GM21717 (cell line): ENCODE results near the gene CORO2B.
A peak's percentile ranks its signal among the peaks of the same experiment; 100 is the strongest.

Experiments used
- ATAC-seq: cut with Tn5 transposase; IDR thresholded peaks from one replicate; pipeline ENCODE4 v1.9.1; 2021; ENCODE audit warnings: mild to moderate bottlenecking, moderate library complexity; ENCODE audit not compliant: unreplicated experiment

CORO2B gene

DNA sequence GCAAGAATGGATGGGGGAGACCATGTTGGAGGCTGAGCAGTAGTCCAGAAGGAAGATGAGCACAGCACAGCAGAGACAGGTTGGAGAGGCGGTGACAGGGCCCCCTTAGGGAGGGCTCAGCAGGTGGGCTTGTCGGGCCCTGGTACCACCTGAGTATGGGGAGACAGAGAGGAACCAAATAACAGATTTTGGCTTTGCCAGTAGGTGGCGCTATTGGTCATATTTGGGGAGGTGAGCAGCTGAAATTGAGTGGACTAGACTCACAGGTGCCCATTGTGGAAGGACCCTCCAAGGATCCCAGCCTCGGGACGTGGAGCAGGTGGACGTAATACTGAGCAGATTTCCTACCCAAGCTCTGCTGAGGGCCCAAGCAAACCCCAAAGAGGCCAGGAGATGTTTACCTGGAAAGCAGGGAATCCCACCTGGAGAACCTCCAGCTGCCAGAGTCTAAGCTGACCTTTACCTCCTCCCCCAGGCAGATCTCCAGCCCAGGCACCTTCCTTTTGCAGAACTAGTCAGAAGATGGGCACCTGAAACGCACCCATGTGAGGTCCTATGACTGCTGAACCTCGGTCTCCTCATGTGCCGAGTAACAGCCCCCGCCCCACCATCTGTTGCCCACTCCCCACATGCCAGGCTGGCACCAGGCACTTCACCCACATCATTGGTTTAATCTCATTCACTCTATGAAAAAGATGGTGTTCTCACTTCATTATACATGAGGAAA is 24.6 kb upstream of the CORO2B start:
- ATAC-seq, result no peak

DNA sequence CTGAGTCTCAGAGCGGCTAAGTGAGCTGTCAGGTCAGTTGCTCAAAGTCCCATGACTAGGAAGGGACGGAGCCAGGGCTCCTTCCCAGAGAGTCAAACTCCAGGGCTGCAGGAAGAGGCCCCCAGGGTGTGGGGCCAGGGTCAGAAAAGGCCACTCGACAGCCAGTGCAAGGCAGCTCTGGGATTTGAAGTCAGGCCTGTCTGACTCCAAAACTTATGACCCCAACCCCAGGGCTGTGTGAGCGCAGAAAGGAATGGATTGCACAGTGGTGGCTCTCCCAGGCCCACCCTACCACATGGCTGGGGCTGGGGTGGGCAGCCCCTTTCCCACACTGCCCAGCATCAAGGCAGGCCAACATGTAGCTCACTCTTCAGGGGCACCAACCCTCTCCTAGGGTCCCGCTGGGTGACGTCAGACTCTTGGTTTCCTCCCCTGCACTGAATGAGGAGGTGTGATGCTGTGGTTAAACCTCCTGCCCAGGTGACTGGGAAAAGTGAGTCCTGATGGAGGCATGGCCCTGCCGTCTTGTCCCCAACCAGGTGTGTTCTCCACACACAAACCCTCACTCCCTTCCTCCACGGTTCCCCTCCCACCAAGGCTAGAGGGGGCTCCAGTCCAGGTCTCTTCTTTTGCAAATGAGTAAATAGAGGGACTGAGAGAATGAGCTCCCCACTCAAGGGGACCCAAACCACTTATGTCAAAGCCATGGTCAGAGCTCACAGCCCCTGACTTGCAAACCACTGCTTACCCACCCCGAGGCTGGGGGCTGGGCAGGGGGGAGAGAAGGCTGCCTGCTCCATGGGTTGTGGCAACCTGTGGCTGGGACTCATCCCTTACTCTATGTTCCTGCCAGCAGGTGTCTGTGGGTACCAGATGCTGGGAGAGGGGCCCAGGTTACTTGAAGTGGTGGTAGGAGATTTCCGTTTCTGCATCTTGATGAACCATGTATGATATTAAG is 23.8 kb upstream of the CORO2B start:
- ATAC-seq, result no peak

DNA sequence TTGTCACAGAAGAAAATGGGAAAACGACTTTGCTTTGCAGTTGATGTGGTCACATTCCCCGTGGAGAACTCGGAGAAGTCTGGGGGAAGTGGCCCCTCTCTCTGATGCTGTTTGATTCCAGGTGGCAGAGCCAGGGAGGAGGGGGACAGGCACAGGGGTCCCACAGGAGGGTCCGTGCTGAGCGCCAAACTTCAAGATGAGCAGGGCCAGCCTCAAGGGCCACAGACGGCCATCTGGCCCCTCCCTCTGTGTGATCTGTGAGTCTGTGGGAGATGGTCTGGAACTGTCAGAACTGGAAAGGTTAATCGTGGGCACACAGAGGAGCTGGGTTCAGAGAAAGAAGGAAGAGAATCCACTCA is 23.1 kb upstream of the CORO2B start:
- ATAC-seq, result no peak

DNA sequence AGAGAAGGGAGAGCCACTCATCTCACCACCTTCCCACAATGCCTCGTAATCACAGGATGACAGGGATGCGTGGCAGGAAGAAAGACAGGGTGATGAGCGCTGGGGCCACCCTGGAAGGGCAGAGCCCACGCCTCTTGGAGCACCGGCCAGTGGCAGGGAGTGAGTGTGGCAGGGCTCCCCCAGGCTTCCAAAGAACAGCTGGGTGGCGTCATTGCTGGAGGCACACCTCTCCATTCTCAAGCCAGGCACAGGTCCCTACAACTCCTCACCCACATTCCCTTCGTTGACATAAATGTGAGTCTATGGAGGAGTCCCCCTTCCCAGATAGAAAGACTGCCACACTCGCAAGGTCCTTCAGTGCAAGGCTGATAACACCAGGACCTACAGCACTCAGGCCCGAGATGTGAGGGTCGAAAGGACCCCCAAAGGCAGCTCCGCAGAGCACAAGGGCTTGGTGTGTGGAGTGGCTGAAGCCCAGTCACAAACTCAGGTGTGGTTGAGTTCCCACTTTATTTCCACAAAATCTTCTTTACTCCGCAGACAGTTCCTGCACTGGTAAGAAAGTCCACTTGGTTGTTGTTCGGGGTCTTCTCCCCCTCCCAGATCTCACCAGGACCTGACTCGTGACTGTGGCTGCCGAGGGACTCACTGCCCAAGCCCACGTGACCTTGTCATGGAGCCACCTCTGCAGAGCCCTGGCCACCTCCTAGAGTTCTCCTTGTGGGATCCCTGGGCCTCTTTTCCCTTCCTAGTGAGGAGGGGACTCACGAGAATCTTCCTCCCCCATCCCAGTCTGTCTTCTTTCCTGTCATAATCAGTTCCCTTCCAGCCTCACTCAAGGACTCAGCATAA is 22.4 kb upstream of the CORO2B start:
- no peak for ATAC-seq

DNA sequence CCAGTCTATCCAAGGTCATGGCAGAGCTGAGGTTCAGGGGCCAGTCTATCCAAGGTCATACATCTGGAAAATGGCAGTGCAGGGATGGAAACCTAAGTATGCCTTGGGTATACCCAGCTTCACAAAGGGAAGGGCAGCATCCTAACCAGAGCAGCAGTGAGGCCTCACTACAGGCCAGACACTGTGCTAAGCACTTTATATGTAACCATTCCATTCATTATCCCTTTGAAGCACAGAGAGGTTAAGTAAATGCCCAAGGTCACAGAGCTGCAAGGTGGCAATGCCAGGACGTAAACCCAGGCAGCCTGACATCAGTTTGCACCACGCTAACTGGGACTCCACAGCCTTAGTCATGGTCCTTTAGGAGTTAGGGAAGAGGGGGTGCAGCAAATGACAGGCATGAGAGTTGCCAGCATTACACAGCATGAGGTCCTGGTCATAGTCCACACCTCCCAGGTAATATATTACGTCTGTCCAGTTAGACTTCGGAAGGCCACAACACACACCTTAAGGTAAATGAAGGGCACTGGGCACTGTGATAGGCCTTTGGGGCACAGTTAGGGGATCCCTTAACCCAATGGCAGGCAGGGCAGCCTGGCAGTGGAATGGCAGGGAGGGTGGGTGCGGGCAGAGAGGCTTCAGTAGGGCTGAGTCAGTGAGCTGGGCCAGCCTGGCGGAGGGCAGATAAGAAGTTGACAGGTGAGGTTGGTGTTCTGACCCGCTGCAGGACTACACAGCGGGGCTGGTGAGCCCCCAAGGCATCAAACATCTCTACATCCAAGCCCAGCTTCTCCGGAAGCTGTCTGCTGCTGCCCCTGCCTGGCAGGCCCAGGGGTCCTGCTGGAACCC is 21.1 kb upstream of the CORO2B start:
- ATAC-seq, result no peak

DNA sequence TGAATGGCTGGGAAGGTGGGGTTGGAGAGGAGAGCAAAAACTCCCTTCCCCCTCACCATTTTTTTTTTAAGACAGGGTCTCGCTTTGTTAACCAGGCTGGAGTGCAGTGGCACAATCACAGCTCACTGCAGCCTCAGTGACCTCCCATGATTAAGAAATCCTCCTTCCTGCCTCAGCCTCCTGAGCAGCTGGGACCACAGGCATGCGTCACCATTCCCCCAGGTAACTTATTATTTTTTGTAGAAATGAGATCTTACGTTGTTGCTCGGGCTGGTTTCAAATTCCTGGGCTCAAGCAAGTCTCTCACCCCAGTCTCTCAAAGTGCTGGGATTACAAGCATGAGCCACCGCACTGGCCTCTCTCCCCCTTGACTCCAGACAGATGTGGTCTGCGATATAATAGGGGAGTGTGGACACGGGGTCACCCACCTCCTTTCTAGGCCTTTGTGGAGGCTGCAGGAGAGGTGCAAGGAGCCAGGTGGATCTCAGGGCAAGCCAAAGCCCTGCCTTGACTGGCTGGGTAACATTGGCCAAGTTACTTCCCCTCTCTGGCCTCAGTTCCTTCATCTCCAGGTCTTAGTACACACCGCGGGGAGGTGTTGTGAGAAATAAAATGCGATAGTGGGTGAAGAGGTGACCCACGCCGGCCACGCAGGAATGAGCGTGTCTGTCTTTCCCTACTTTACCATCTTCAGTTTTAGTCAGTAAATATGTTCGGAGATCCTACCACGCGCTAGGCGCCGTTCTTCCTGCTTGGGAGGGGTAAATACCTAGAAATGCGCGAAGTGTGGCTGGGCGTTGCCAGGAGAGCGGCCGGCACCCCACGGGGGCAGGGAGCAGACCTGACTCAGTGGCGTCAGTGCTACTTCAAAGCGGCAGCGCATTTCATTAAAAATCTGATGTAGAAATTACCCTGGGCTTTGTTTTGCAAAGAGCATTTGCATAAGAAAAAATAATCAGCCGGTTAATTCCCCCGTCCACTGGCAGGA is 20.2 kb upstream of the CORO2B start:
- no peak for ATAC-seq

DNA sequence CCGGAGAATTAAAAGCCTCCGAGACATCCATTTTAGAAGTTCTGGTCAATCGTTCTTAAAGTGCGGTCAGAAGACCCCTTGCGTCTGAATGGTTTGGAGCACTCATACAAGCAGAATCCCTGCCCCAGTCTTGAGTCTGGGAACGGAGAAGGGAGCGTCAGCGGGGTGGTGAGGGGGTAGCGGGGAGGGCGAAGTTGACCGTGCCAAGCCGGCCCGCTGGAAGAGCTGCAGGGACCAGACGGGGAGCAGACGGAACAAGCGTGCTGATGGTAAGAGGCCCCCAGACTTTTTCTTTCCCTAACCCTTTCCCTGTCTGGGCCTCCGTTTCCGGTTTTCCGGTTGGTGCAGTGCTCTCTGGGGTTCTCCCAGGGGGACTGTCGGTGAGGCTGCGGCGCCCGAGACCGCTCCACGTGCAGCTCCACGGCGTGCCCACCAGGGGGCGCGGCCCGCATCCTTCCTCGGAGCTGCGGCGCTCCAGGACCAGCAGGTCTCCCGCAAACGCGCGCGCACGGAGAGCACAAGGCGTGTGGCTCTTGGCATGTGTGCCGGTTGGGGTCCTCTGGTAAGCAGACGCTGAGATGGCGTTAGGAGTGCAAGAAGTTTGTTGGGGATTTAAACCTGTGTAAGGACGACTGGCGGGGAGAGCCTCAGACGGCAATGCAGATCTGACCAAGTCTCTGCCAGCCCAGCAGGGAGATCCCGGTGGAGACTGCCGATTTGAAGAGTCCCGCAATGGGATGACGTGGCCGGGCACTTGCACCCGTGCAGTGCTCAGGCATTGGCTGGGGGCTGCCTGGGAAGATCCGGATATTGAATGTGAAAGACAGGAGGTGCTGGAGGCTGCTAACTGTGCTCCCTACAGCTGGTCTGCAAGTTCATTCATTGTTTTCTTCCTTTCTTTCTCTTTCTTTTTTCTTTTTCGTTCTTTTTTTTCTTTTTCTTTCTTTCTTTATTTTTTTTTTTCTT is 19.2 kb upstream of the CORO2B start:
- ATAC-seq, result peak; percentile 55

DNA sequence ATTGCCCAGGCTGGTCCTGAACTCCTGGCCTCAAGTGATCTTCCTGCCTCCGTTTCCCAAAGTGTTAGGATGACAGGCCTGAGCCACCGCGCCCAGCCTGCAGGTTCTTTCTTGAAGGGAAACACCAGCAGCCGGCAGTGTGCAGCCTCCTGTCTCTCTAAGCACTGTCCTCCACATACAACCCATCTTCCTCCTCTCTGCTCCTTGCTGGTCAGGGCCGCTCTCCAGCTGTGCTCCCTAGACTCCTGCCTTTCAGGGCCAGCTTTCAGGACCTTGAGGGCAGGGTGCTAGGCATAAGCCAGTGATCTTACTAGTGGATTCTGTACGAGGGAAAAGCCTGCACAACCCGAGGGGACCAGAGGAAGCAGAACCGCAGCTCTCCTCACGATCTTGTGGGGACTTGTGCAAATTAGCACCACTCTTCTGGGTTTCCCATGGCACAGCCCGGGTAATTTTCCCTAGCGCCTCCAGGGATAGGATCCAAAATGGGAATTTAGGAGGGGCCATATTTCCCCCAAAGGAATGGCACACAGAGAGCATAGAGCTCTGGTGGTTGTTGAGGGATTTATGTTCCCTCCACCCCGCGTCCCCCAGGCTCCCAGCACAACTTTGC is 18.2 kb upstream of the CORO2B start:
- no peak for ATAC-seq

DNA sequence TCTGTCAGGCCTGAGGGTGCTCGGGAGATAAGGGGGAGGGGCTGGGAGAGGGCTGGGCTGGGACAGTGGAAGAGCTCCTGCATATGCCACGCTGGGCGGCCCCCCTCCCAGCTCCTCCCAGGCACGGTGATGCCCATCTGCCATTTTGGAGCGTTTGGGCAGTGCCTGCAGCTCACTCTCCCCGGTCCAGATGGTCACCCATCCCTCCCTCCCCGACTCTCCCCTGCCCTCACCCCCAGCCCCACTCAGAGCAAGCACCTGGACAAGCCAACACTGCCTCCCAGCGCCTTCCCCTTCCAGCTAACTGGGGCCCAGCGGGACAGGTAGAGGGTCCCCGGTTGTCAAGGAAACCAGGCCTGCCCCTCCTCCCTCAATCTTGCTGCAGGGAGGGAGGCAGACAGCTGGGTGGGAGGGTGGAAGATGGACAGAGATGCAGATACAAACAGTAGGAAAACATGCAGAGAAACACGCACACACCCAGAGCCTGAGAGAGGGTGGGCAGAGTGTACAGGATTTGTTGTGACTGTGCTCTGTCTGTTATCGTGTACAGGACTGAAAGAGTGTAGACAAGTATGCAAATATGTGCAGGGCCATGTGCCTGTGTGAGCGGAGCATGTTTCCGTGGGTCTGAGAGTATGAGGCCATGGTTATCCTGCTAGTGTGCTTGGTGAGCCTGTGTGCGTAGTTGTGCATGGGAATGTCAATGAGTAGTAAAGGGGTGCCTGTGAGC is 17.5 kb upstream of the CORO2B start:
- no peak for ATAC-seq

DNA sequence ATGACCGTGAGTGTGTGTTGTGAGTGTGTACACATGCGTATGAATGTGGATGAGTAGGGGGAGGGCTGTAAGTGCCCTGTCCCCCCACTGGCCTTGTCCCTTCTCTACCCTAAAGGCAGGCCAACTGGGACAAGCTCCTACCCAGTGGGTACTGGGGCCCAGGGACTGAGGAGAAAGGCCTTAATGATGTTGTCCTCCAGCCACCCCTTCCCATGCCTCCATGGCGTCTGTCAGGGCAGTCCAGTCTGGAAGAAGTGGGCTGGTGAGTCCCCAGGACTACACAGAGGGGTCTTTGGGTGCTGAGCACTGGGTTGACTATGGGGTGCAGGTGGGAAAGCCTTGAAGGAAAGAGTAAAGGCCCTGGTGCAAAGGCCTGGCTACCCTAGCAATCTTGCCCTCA is 16.9 kb upstream of the CORO2B start:
- no peak for ATAC-seq

DNA sequence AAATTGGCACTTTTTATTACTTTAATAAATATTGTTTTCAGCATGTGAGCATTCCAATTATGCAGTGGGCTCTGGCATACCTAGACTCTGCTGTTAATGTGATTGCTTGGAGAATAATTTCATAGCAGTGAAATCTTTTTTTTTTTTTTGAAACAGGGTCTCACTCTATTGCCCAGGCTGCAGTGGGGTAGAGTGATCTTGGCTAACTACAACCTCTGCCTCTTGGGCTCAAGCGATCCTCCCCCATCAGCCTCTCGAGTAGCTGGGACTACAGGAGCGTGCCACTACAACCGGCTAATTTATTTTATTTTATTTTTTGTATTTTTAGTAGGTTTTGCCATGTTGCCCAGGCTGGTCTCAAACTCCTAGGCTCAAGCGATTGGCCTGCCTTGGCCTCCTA is 14.6 kb upstream of the CORO2B start:
- no peak for ATAC-seq

DNA sequence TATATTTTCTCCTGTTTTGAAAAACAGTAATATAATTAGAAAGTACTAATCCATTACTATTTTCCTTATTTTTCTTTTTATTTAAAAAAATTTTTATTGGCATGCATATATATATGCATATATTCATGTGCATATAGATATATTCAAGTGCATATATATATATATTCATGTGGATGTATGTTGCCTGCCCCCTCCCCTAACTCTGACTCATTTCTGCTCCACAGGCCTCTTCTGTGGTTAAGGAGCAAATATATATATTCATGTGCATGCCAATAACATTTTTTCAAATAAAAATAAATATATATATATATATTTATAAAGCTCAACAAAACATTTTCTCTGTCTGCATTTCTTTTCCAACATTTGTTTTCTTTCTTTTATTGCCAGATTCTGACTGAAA is 13.6 kb upstream of the CORO2B start:
- ATAC-seq, result no peak

DNA sequence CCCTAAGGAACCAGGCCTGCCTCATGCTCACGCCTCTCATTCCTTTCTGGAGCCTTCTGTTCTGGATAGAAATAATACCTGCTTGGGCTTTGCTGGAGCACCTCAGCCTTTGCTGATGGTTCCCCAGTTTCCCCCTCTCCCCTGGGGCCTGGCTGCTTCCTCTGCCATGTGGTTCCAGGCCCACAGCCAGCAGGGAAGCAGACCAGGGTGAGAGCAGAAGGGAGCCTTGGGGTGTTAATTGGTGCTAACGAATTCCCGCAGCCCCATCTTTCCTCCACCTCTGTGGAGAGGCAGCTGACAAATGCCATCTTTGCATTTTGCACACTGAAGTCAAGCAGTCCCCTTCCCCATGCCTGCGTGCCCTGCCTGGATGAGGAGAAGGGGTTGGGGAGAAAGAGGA is 13.1 kb upstream of the CORO2B start:
- no peak for ATAC-seq

DNA sequence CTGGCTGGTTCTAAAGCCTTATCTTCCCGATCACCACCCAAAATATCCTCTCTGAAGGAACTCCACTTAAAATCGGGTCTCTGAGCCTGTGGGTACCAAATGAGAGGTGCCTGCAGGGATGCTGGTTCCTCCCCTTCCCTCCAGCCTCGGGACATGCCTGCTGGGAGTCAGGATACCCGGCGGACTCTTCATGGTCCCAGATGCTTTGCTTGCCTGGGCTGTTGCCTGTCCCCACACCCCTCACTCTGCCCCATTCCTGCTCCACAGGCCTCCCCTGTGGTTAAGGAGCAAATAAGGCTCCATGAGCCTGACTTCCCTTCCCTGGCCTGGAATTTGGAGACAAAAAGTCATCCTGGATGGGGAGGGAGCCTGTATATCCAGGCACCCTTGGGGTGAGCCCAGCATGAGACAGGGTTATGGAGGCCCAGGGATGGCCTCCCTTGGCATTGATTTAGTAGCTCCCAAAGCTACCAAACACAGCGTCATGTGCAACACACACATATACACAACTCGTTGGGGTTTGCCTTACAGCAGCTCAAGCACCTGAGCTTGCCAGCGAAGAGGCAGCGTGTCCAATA is 12.3 kb upstream of the CORO2B start:
- ATAC-seq, result no peak

DNA sequence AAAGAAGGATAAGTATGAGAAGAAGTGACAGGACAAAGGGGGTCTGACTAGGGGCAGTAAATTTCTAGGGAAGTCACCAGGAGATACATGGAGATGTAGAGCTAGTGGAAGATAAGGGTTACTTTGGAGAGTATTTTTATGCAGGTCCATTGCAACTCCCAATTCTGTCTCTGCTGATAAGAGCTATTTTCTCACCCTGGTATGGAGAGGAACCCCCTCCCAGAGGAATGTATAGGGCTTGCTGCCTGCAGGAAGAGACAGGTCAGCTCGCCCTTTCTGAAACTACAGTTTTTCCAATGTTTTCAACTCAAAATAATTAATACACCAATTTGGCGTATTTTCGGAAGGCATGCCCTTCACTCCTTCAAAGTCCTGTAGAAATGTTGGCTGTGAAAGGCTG is 11.4 kb upstream of the CORO2B start:
- no peak for ATAC-seq

DNA sequence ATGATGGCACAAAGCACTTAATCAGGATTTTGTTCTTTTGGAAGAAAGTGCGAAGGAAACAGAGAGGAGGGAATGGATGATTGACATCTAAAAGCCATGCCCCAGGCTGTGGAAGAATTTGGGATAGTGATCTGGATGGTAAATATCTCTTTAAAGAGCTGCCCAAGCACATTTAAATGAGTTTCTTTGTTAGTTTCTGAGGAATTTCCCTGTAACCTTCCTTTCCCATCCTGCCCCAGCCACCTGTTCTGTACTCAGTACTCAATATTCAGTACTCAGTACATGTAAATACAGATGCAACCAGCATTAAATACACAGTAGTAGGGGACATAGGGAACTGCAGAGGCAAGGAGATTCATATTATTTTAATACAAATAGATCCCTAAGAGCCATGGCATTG is 7.8 kb upstream of the CORO2B start:
- ATAC-seq, result no peak

DNA sequence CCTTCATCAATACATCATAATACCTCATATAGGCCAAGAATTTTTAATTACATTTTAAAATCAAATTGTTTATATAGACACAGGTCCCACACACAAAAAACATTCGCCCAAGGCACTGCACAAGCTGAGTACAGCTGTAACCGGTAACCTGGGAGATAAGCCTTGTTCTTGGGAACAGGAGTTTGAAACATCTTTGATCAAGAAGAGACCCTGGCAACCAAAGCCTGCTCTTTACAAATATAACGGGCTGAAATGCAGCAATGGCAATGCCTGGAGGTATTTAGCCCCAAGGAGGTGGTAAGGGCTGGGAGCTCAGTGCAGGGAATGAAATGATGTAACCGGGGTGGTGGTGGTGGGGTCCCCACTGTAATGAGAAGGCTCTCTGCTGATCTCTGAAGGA is 7.2 kb upstream of the CORO2B start:
- no peak for ATAC-seq
